Fibroblast of skin of back (primary cell): Measurements from ENCODE around the gene IGLL5.
A peak's percentile ranks its signal among the peaks of the same experiment; 100 is the strongest.
"Not testable (repeated sequence)": the region's sequence is repeated elsewhere in the genome, so short reads cannot be mapped to it uniquely, and the experiment has no call there.

Experiments used
- DNase-seq: peaks from one replicate; pipeline ENCODE4 v3.0.0-alpha.2; 2013

The IGLL5 gene

GRCh38 chr22:22884010-22884887 is 3.4 kb upstream of the IGLL5 start:
- DNase-seq = peak; percentile 39

GRCh38 chr22:22884888-22885840 is 2.5 kb upstream of the IGLL5 start:
- no peak for DNase-seq

- DNase-seq = no peak
These were observed 1.1 kb upstream of the IGLL5 start for GRCh38 chr22:22886546-22886945.

- DNase-seq = no peak
These were observed 1.1 kb downstream of the IGLL5 start for GRCh38 chr22:22888571-22889353.

- no peak for DNase-seq
These were observed 2.5 kb downstream of the IGLL5 start for GRCh38 chr22:22890085-22890484.

GRCh38 chr22:22891139-22891621 is 3.6 kb downstream of the IGLL5 start:
- no peak for DNase-seq

- DNase-seq = no peak
These were observed 4.8 kb downstream of the IGLL5 start for GRCh38 chr22:22892096-22893052.

GRCh38 chr22:22893077-22893805 is 5.6 kb downstream of the IGLL5 start:
- DNase-seq = no peak

GRCh38 chr22:22893891-22894739 is 6.5 kb downstream of the IGLL5 start:
- DNase-seq = no peak

GRCh38 chr22:22894740-22895731 is 7.4 kb downstream of the IGLL5 start:
- DNase-seq = no peak

- no peak for DNase-seq
These were observed 8.3 kb downstream of the IGLL5 start for GRCh38 chr22:22895776-22896445.

GRCh38 chr22:22896601-22897000 is 9.0 kb downstream of the IGLL5 start:
- no peak for DNase-seq

GRCh38 chr22:22897091-22897490 is 9.5 kb downstream of the IGLL5 start:
- DNase-seq = no peak

- DNase-seq = no peak
These were observed 10.3 kb downstream of the IGLL5 start for GRCh38 chr22:22897947-22898346.

GRCh38 chr22:22898411-22898950 is 10.9 kb downstream of the IGLL5 start:
- not testable (repeated sequence) for DNase-seq

- DNase-seq = not testable (repeated sequence)
These were observed 11.9 kb downstream of the IGLL5 start for GRCh38 chr22:22899342-22900080.
